ENCODE results near the gene FBXO17. TPM values are rescaled to one million over a fixed set of nuclear protein-coding genes. Genes with fewer than 3 reads are reported as not detected.

FBXO17 gene
- total RNA-seq, 1 experiment from 2014 or later, result 16.8 TPM

DNA sequence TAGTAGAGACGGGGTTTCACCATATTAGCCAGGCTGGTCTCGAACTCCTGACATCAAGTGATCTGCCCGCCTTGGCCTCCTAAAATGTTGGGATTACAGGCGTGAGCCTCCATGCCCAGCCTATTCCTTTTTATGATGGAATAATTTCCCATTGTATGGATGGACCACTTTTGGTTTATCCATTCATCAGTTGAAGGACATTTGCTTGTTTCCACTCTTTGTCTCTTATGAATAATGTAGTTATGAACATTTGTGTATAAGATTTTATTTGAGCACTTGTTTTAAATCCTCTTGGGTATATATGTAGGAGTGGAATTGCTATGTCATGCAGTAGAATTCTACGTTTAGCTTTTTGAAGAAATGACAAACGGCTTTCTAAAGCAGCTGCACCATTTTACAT, 33.5 kb upstream of the FBXO17 start (continued):
- TF ChIP-seq, protein P1, sequence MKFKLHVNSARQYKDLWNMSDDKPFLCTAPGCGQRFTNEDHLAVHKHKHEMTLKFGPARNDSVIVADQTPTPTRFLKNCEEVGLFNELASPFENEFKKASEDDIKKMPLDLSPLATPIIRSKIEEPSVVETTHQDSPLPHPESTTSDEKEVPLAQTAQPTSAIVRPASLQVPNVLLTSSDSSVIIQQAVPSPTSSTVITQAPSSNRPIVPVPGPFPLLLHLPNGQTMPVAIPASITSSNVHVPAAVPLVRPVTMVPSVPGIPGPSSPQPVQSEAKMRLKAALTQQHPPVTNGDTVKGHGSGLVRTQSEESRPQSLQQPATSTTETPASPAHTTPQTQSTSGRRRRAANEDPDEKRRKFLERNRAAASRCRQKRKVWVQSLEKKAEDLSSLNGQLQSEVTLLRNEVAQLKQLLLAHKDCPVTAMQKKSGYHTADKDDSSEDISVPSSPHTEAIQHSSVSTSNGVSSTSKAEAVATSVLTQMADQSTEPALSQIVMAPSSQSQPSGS (CRISPR knock-in tag; IDR thresholded peaks at IDR 0.05; ENCODE audit: borderline replicate concordance, low read depth), result no peak
- TF ChIP-seq, protein P2, sequence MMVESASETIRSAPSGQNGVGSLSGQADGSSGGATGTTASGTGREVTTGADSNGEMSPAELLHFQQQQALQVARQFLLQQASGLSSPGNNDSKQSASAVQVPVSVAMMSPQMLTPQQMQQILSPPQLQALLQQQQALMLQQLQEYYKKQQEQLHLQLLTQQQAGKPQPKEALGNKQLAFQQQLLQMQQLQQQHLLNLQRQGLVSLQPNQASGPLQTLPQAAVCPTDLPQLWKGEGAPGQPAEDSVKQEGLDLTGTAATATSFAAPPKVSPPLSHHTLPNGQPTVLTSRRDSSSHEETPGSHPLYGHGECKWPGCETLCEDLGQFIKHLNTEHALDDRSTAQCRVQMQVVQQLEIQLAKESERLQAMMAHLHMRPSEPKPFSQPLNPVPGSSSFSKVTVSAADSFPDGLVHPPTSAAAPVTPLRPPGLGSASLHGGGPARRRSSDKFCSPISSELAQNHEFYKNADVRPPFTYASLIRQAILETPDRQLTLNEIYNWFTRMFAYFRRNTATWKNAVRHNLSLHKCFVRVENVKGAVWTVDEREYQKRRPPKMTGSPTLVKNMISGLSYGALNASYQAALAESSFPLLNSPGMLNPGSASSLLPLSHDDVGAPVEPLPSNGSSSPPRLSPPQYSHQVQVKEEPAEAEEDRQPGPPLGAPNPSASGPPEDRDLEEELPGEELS (CRISPR knock-in tag; IDR thresholded peaks at IDR 0.05), result no peak
- TF ChIP-seq, protein P3, sequence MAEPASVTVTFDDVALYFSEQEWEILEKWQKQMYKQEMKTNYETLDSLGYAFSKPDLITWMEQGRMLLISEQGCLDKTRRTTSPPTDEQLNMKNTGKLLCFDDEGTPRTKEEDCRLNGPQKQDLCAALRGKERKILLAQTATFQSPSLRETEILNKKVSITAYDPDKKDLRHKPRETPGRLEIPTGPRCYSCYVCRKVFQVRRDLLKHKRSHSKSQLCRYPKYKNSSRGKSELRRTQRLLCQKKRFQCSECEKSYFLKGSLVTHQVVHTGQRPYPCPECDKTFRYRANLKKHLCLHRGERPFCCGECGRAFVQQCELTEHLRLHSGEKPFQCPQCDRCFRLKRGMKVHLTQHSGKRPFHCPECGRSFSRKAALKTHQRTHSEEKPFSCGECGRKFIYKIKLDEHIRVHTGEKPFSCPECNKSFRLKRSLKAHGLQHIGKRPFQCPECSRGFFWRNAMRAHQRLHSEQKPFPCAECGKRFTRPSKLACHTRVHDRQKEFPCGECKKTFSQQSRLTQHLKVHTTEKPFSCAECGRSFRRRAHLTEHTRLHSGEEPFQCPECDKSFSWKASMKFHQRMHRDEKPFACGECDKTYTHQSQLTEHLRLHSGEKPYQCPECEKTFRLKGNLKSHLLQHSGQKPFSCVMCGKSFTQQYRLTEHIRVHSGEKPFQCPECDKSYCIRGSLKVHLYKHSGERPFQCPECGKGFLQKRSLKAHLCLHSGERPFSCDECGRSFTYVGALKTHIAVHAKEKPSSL (CRISPR knock-in tag; conservative IDR thresholded peaks at IDR 0.05), result no peak
- TF ChIP-seq, protein P4, sequence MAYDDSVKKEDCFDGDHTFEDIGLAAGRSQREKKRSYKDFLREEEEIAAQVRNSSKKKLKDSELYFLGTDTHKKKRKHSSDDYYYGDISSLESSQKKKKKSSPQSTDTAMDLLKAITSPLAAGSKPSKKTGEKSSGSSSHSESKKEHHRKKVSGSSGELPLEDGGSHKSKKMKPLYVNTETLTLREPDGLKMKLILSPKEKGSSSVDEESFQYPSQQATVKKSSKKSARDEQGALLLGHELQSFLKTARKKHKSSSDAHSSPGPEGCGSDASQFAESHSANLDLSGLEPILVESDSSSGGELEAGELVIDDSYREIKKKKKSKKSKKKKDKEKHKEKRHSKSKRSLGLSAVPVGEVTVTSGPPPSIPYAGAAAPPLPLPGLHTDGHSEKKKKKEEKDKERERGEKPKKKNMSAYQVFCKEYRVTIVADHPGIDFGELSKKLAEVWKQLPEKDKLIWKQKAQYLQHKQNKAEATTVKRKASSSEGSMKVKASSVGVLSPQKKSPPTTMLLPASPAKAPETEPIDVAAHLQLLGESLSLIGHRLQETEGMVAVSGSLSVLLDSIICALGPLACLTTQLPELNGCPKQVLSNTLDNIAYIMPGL (CRISPR knock-in tag; IDR thresholded peaks at IDR 0.05), result no peak
- TF ChIP-seq, protein P5, sequence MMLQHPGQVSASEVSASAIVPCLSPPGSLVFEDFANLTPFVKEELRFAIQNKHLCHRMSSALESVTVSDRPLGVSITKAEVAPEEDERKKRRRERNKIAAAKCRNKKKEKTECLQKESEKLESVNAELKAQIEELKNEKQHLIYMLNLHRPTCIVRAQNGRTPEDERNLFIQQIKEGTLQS (CRISPR knock-in tag; conservative IDR thresholded peaks at IDR 0.05), result no peak
- TF ChIP-seq, protein P6, sequence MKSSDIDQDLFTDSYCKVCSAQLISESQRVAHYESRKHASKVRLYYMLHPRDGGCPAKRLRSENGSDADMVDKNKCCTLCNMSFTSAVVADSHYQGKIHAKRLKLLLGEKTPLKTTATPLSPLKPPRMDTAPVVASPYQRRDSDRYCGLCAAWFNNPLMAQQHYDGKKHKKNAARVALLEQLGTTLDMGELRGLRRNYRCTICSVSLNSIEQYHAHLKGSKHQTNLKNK (CRISPR knock-in tag; IDR thresholded peaks at IDR 0.05), result no peak
- TF ChIP-seq TEAD4 (CRISPR knock-in tag; IDR thresholded peaks at IDR 0.05), result no peak
- no peak for TF ChIP-seq FOXK1 (CRISPR knock-in tag; IDR thresholded peaks at IDR 0.05)
- TF ChIP-seq ZNF138 (CRISPR knock-in tag; conservative IDR thresholded peaks at IDR 0.05), result no peak
- TF ChIP-seq KAT7 (CRISPR knock-in tag; IDR thresholded peaks at IDR 0.05; ENCODE audit: borderline replicate concordance), result no peak
- no peak for TF ChIP-seq JAZF1 (CRISPR knock-in tag; IDR thresholded peaks at IDR 0.05)
- TF ChIP-seq, protein P7, sequence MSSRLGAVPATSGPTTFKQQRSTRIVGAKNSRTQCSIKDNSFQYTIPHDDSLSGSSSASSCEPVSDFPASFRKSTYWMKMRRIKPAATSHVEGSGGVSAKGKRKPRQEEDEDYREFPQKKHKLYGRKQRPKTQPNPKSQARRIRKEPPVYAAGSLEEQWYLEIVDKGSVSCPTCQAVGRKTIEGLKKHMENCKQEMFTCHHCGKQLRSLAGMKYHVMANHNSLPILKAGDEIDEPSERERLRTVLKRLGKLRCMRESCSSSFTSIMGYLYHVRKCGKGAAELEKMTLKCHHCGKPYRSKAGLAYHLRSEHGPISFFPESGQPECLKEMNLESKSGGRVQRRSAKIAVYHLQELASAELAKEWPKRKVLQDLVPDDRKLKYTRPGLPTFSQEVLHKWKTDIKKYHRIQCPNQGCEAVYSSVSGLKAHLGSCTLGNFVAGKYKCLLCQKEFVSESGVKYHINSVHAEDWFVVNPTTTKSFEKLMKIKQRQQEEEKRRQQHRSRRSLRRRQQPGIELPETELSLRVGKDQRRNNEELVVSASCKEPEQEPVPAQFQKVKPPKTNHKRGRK (CRISPR knock-in tag; IDR thresholded peaks at IDR 0.05; ENCODE audit: borderline replicate concordance), result no peak
- TF ChIP-seq ELF4 (CRISPR knock-in tag; IDR thresholded peaks at IDR 0.05; ENCODE audit: low read depth), result no peak

DNA sequence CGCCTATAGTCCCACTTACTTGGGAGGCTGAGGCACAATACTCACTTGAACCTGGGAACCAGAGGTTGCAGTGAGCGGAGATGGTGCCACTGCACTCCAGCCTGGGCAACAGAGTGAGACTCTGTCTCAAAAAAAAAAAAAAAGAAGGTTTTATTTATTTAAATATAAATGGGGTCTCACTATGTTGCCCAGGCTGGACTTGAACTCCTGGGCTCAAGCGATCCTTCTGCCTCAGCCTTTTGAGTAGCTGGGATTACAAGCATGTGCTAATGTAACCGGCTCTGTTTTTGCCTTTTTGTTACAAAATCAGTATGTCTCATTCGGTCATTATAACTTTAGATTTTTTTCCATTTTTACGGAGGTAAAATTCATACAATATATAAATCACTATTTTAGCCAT, 32.6 kb upstream of the FBXO17 start:
- no peak for TF ChIP-seq HMGA2 (CRISPR knock-in tag; IDR thresholded peaks at IDR 0.05)
- H3K27ac Mint-ChIP-seq, result no peak overlapping the region
- POLR2A ChIA-PET, result no interaction called here
- no peaks in the 10 kb centered on the region for H3K9me3 Mint-ChIP-seq
- no peak for ATAC-seq
- peaks cover 3% of the 10 kb centered on the region for H3K4me1 Mint-ChIP-seq
- no peak for DNase-seq (ENCODE audit: low spot score)
- H3K27me3 Mint-ChIP-seq (ENCODE audit: low read depth), result no peaks in the 10 kb centered on the region; the same call in 1 of the 2 replicates
- H3K36me3 Mint-ChIP-seq, result 0 out of 2 replicates have a peak, but pooled peaks cover 2% of the 10 kb centered on the region
- H3K4me3 Mint-ChIP-seq, result no peak overlapping the region
- CTCF ChIA-PET, result no interaction called here

All from WTC11 (cell line).